Adrenal gland (tissue), 19 donors: Measurements from ENCODE around the gene IFI30. TPM values are rescaled to one million over a fixed set of nuclear protein-coding genes. Genes with fewer than 3 reads are reported as not detected.

Experiments
- DNase-seq, 7 donors: peaks; one replicate each; pipeline ENCODE4 v3.0.0-alpha.2; 2019 to 2020
- H3K27ac ChIP-seq, 5 donors: fragments of 200-600 bp; sonication (generic) in 4 of 5; 1 replicate in 3 of 5; 2 replicates in 2 of 5; pipeline versions ENCODE4 v1.5.1 to v1.8.0; 2016 to 2020; ENCODE audit warnings: mild to moderate bottlenecking in 1 of 5
- H3K27me3 ChIP-seq: fragments of 200-600 bp; 2 replicates; pipeline ENCODE4 v1.8.0; 2021
- H3K36me3 ChIP-seq, 2 donors: fragments of 200-600 bp; replicated peaks in 1 of 2; 1 replicate in 1 of 2; 2 replicates in 1 of 2; pipeline versions ENCODE4 v1.5.1 to v1.8.0; 2018 to 2022
- H3K4me1 ChIP-seq, 2 donors: fragments of 200-600 bp; replicated peaks in 1 of 2; 1 replicate in 1 of 2; 2 replicates in 1 of 2; pipeline versions ENCODE4 v1.5.1 to v1.8.0; 2018 to 2021
- H3K4me3 ChIP-seq, 4 donors: fragments of 200-600 bp; sonication (generic) in 3 of 4; one replicate each; pipeline ENCODE4 v1.5.1; 2016 to 2018
- H3K9me3 ChIP-seq, 3 donors: fragments of 200-600 bp; sonication (generic) in 1 of 3; replicated peaks in 1 of 3; 1 replicate in 2 of 3; 2 replicates in 1 of 3; pipeline versions ENCODE4 v1.5.1 to v1.8.0; 2016 to 2021
- POLR2A ChIP-seq, 2 donors: fragments of 450-650 bp; IDR thresholded peaks; one replicate each; pipeline ENCODE4 v1.6.1; 2017; ENCODE audit warnings: antibody characterized with exemption in 2 of 2, mild to moderate bottlenecking in 2 of 2, moderate library complexity in 1 of 2
- WGBS, 4 donors: extraction: QIAGEN DNeasy Blood & Tissue Kit in 2 of 4; methylation state at CpG; one replicate each; pipeline versions ENCODE4 v1.1.5 to v1.1.7; 2013 to 2017; 5-methylcytosine and 5-hydroxymethylcytosine counted together
- intact Hi-C, 2 donors: fragments of 100-400 bp; cut with DNase I; formaldehyde crosslinking; loops; one replicate each; pipeline versions ENCODE4 v1.14.1 to v1.15.0; 2022 to 2023
- long read RNA-seq, 10 donors: library from polyadenylated mRNA in 3 of 10; unstranded in 2 of 10; stranded (forward) in 1 of 10; transcript quantifications; one replicate each; pipeline ENCODE4 v2.0.0 and lab custom pipeline, GENCODE V29; 2021 to 2026
- polyA plus RNA-seq, 3 donors: library from polyadenylated mRNA; stranded (reverse); fragments of 200-250 nt in 2 of 3; fragments of 350-450 nt in 1 of 3; fragmentation: Illumina TruSeq in 1 of 3; extraction: RNeasy Lipid Tissue Mini Kit (QIAGEN cat#74804) in 1 of 3; gene quantifications; one replicate each; pipeline ENCODE4 v1.2.3, GENCODE V29; 2013 to 2014
- total RNA-seq, 9 donors: library from RNA; depleted of rRNA in 4 of 9; stranded (reverse); fragments of >200 nt in 4 of 9; fragments of 120-200 nt in 1 of 9; fragmentation: NEBNext Ultra II Directional in 1 of 9; extraction: Animal tissue kit (Norgen Biotek cat#: 25700) in 1 of 9; gene quantifications; one replicate each; pipeline versions ENCODE4 v1.1.0 to v1.2.4, GENCODE V29; 2013 to 2023
- TF ChIP-seq, protein P1 (sequence below), 6 experiments: fragments of 450-650 bp in 4 of 6; fragments of 200-600 bp in 2 of 6; sonication (generic) in 1 of 6; IDR thresholded peaks; 1 replicate in 5 of 6; 2 replicates in 1 of 6; pipeline versions ENCODE4 v1.5.1 to v1.8.0; 2016 to 2021; ENCODE audit warnings: antibody characterized with exemption in 6 of 6, mild to moderate bottlenecking in 2 of 6, moderate library complexity in 1 of 6
- donor health status: healthy with polysubstance abuse.
- donor health status: Bipolar disorder and iron deficiency.
- donor health status: DM: yes; HTN: yes; CAD: no.
- donor health status: DM: no; HTN: no; CAD: no.
- donor health status: DM: no; HTN: no; CAD: no.
- donor health status: DM: yes; HTN: yes; CAD: no.

IFI30 gene
- 100 to 1,000 TPM; 103 to 372 (median 169) TPM for total RNA-seq
- polyA plus RNA-seq = 100 to 1,000 TPM in 2 of 3 donors, 10 to 100 TPM in 1; 99.2 to 268 (median 158) TPM
- long read RNA-seq, donor 1, transcript IFI30-201 (7 exons, 1,134 nt) = major isoform, 70 of 70 reads
- long read RNA-seq, donor 1, partial matches to known transcripts = 0 of 70 reads
- long read RNA-seq, donor 1, other reads (novel, unspliced or antisense) = 0 of 70 reads
- long read RNA-seq, donor 2, transcript IFI30-201 (7 exons, 1,134 nt) = major isoform, 80 of 93 reads
- long read RNA-seq, donor 2, partial matches to known transcripts = 13 of 93 reads
- long read RNA-seq, donor 2, other reads (novel, unspliced or antisense) = 0 of 93 reads
- long read RNA-seq, donor 3, transcript IFI30-201 (7 exons, 1,134 nt) = major isoform, 59 of 59 reads
- long read RNA-seq, donor 3, partial matches to known transcripts = 0 of 59 reads
- long read RNA-seq, donor 3, other reads (novel, unspliced or antisense) = 0 of 59 reads
- long read RNA-seq, donor 4, transcript IFI30-201 (7 exons, 1,134 nt) = major isoform, 251 of 264 reads
- long read RNA-seq, donor 4, partial matches to known transcripts = 7 of 264 reads
- long read RNA-seq, donor 4, other reads (novel, unspliced or antisense) = 6 of 264 reads
- long read RNA-seq, donor 5, transcript IFI30-201 (7 exons, 1,134 nt) = major isoform, 253 of 261 reads
- long read RNA-seq, donor 5, partial matches to known transcripts = 8 of 261 reads
- long read RNA-seq, donor 5, other reads (novel, unspliced or antisense) = 0 of 261 reads
- long read RNA-seq, donor 6, transcript IFI30-201 (7 exons, 1,134 nt) = major isoform, 158 of 162 reads
- long read RNA-seq, donor 6, partial matches to known transcripts = 4 of 162 reads
- long read RNA-seq, donor 6, other reads (novel, unspliced or antisense) = 0 of 162 reads
- long read RNA-seq, donor 7, transcript IFI30-201 (7 exons, 1,134 nt) = major isoform, 36 of 36 reads
- long read RNA-seq, donor 7, partial matches to known transcripts = 0 of 36 reads
- long read RNA-seq, donor 7, other reads (novel, unspliced or antisense) = 0 of 36 reads
- long read RNA-seq, donor 8, transcript IFI30-201 (7 exons, 1,134 nt) = major isoform, 53 of 53 reads
- long read RNA-seq, donor 8, partial matches to known transcripts = 0 of 53 reads
- long read RNA-seq, donor 8, other reads (novel, unspliced or antisense) = 0 of 53 reads
- long read RNA-seq, donor 9, transcript IFI30-201 (7 exons, 1,134 nt) = major isoform, 63 of 63 reads
- long read RNA-seq, donor 9, partial matches to known transcripts = 0 of 63 reads
- long read RNA-seq, donor 9, other reads (novel, unspliced or antisense) = 0 of 63 reads
- long read RNA-seq, donor 10, transcript IFI30-201 (7 exons, 1,134 nt) = major isoform, 22 of 22 reads
- long read RNA-seq, donor 10, partial matches to known transcripts = 0 of 22 reads
- long read RNA-seq, donor 10, other reads (novel, unspliced or antisense) = 0 of 22 reads

DNA sequence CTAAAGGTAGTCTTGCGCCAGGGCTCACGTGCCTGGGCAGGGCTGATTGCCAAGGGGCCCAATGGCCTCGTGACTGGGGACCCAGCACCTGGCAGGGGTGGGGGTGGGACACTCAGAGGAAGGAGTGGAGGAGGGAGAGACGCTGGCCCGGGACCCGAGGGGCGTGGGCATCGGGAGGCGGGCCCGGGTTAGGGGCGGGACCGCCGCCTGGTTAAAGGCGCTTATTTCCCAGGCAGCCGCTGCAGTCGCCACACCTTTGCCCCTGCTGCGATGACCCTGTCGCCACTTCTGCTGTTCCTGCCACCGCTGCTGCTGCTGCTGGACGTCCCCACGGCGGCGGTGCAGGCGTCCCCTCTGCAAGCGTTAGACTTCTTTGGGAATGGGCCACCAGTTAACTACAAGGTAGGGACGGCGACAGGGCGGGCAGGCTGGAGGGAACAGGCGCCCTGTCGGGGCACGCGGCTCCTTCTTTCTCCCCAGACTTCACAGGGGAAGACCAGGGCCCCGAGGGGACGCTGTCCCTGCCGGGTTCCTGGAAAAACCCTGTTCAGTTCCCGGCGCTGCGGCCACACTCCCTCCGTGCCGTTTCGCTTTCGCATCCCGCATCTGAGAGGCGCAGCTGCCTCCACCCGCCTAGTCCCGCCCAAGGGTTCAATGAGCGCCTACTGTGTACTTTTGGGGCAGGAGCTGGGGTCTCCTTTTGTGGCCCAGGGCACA is at the start of gene IFI30:
Gene IFI30 (plus strand): TSS at position 242 of the 717 bp plus-strand sequence. CDS start 29 bp downstream, at position 271.
- Histone ChIP-seq H3K27me3 (no peaks in the 10 kb centered on the region), H3K27ac (peak within 1 kb of the TSS; percentile 42 to 97 (median 92)), H3K9me3 (no peaks in the 10 kb centered on the region), H3K4me1 (peaks cover 21 to 27% of the 10 kb centered on the region in 2 donors), H3K4me3 (peak within 1 kb of the TSS; percentile 47 to 81 (median 61)), H3K36me3 (peaks cover 0 to 16% of the 10 kb centered on the region in 2 donors)
- DNase-seq = peak; percentile 78 to 89 (median 85)
- intact Hi-C loops = no loop called here
- WGBS, 4 donors = 0% methylated on average over 9 to 47 of the region's 47 CpGs
- TF ChIP-seq, protein P1, sequence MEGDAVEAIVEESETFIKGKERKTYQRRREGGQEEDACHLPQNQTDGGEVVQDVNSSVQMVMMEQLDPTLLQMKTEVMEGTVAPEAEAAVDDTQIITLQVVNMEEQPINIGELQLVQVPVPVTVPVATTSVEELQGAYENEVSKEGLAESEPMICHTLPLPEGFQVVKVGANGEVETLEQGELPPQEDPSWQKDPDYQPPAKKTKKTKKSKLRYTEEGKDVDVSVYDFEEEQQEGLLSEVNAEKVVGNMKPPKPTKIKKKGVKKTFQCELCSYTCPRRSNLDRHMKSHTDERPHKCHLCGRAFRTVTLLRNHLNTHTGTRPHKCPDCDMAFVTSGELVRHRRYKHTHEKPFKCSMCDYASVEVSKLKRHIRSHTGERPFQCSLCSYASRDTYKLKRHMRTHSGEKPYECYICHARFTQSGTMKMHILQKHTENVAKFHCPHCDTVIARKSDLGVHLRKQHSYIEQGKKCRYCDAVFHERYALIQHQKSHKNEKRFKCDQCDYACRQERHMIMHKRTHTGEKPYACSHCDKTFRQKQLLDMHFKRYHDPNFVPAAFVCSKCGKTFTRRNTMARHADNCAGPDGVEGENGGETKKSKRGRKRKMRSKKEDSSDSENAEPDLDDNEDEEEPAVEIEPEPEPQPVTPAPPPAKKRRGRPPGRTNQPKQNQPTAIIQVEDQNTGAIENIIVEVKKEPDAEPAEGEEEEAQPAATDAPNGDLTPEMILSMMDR (IDR thresholded peaks at IDR 0.05) = no peak
- TF ChIP-seq POLR2A (IDR thresholded peaks at IDR 0.05) = peak; percentile 76 to 83

DNA sequence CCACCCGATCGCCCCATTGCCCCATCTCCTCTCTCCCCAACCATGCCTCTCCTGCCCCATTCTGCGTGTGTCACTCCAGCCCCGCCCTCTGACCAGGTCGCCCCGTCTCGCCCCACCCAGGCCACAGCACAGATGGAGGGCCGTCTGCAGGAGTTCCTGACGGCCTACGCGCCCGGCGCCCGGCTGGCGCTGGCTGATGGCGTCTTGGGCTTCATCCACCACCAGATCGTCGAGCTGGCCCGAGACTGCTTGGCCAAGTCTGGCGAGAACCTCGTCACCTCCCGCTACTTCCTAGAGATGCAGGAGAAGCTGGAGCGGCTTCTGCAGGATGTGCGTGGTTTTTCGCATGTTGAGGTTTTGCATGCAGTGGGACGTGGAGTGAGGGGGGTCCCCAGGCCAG is 49.8 kb upstream of the IFI30 start:
- H3K27me3 ChIP-seq = no peaks in the 10 kb centered on the region
- intact Hi-C loops = no loop called here
- WGBS, 4 donors = 74 to 88% (median 83%) methylated on average over 22 to 26 of the region's 26 CpGs
- no peaks in the 10 kb centered on the region for H3K9me3 ChIP-seq
- peaks cover 0 to 6% of the 10 kb centered on the region in 2 donors for H3K4me1 ChIP-seq
- no peak for TF ChIP-seq POLR2A (IDR thresholded peaks at IDR 0.05)
- TF ChIP-seq, protein P1 (IDR thresholded peaks at IDR 0.05) = no peak
- DNase-seq = peak in 1 of 7 donors; percentile 41
- H3K36me3 ChIP-seq = peaks cover 0 to 31% of the 10 kb centered on the region in 2 donors
- peak overlapping the region in 2 of 5 donors; percentile 20 to 74 for H3K27ac ChIP-seq
- no peak overlapping the region for H3K4me3 ChIP-seq

DNA sequence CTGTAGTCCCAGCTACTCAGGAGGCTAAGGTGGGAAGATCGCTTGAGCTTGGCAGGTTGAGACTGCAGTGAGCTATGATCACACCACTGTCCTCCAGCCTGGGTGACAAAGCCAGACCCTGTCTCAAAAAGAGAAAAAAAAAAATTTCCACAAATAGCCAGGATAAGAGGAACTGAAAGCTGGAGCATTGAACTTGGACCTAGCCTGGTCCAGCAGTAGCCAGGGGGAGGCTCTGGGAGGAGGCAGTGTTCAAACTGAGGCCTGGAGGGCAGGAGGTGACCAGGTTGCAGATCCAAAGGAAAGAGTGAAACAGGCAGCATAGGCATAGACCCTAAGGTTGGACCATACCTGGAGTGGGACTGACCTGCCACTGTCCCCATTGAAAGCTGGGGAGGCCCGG is 47.5 kb upstream of the IFI30 start:
- Histone ChIP-seq H3K4me1 (no peaks in the 10 kb centered on the region), H3K27ac (no peak overlapping the region), H3K4me3 (no peak overlapping the region), H3K9me3 (no peaks in the 10 kb centered on the region), H3K36me3 (peaks cover 0 to 46% of the 10 kb centered on the region in 2 donors), H3K27me3 (no peaks in the 10 kb centered on the region)
- no peak for DNase-seq
- intact Hi-C loops = no loop called here
- WGBS, 4 donors = 66 to 84% (median 71%) methylated on average over 2 of the region's 2 CpGs
- TF ChIP-seq, protein P1 (IDR thresholded peaks at IDR 0.05) = no peak
- no peak for TF ChIP-seq POLR2A (IDR thresholded peaks at IDR 0.05)
